Keratinocyte (primary cell): ENCODE results near the gene CMKLR1.

ENCODE experiments used
- CTCF ChIP-seq, 3 experiments: IDR thresholded peaks in 1 of 3; conservative IDR thresholded peaks in 1 of 3; optimal IDR thresholded peaks in 1 of 3; 2 replicates in 2 of 3; 3 replicates in 1 of 3; pipeline versions ENCODE3 to v1.5.1; 2011; ENCODE audit warnings: low read length in 3 of 3, mild to moderate bottlenecking in 3 of 3, moderate library complexity in 2 of 3, control low read depth in 1 of 3, inconsistent platforms in 1 of 3; ENCODE audit not compliant: insufficient read depth in 2 of 3; ENCODE audit errors: extremely low read depth in 1 of 3
- EZH2 ChIP-seq: IDR thresholded peaks from one replicate; pipeline ENCODE4 v1.6.1; 2012; ENCODE audit warnings: inconsistent platforms, mild to moderate bottlenecking, low read length, moderate library complexity

DNA sequence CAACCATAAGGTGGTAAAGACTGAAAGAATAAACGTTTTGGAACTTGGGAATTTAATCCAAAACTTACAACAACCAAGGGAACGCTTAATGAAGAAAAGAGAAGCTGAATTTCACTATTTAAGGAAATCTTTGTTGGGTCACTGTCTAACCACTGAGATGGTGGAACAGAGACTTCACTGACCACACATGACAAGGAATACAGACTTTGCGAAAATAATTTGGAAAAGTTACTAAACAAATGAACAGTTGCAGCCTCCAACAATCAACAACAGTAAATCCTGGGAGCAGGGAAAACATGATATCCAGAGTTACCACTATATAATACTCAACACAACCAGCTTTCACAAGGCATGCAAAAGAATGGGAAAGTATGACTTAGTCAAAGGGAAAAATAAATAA, 79.1 kb downstream of the CMKLR1 start:
- TF ChIP-seq CTCF (optimal IDR thresholded peaks at IDR 0.05 in 1 of 3, IDR thresholded peaks at IDR 0.05 in 1 of 3, conservative IDR thresholded peaks at IDR 0.05 in 1 of 3; ENCODE audit: extremely low read depth in 1 of 3, insufficient read depth in 2 of 3, low read length in 3 of 3) = no peak
- TF ChIP-seq EZH2 = no peak
